GM23338 (cell line): ENCODE data around the gene CASS4.

ENCODE experiments used
- CREB1 ChIP-seq: fragments of 250-450 bp; sonication (Bioruptor Pico); IDR thresholded peaks from 2 replicates; pipeline ENCODE4 v1.5.0; 2020; ENCODE audit warnings: low read depth, mild to moderate bottlenecking, moderate library complexity
- CTCF ChIP-seq, 2 experiments: fragments of 200-600 bp in 1 of 2; sonication (generic) in 1 of 2; conservative IDR thresholded peaks; 2 replicates each; pipeline versions ENCODE4 v1.5.1 to v1.6.1; 2016 to 2017; ENCODE audit warnings: antibody characterized with exemption in 2 of 2, low read depth in 2 of 2, mild to moderate bottlenecking in 2 of 2, moderate library complexity in 1 of 2
- EZH2 ChIP-seq: fragments of 200-600 bp; sonication (generic); IDR thresholded peaks from one replicate; pipeline ENCODE4 v1.8.0; 2017; ENCODE audit warnings: antibody characterized with exemption, mild to moderate bottlenecking, low read depth; ENCODE audit not compliant: unreplicated experiment
- EZH2phosphoT487 ChIP-seq: fragments of 200-600 bp; sonication (generic); IDR thresholded peaks from one replicate; pipeline ENCODE4 v1.8.1; 2018; ENCODE audit warnings: antibody characterized with exemption; ENCODE audit not compliant: unreplicated experiment
- JUNB ChIP-seq: IDR thresholded peaks from one replicate; pipeline ENCODE4 v1.6.1; 2016; ENCODE audit warnings: antibody characterized with exemption; ENCODE audit not compliant: unreplicated experiment
- NANOG ChIP-seq: IDR thresholded peaks from 2 replicates; pipeline ENCODE4 v1.6.1; 2016; ENCODE audit warnings: antibody characterized with exemption, borderline replicate concordance
- POLR2AphosphoS5 ChIP-seq: IDR thresholded peaks from 2 replicates; pipeline ENCODE4 v1.6.1; 2016; ENCODE audit warnings: antibody characterized with exemption, low read depth
- STAT1 ChIP-seq: IDR thresholded peaks from one replicate; pipeline ENCODE4 v1.6.1; 2016; ENCODE audit warnings: antibody characterized with exemption; ENCODE audit not compliant: unreplicated experiment
- TF ChIP-seq, protein P1 (sequence below): IDR thresholded peaks from one replicate; pipeline ENCODE4 v1.6.1; 2018; ENCODE audit warnings: antibody characterized with exemption; ENCODE audit not compliant: unreplicated experiment

DNA sequence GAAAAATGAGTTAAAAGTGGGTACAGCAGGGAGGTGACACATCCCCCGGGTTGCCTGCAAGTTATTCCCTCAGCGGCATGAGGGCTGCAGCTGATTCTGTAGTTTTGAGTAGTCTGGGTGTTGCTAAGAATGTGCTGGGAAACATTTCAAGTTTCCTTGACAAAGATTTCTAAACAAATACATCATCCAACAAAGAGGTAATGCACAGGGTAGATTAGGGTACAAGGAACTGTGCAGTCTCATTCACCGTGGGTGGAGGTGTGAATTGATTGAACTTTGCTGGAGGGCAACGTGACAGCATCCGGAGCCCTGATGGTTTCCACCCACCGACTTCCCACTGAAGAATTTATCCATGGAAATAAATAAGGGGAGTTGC, 21.8 kb downstream of the CASS4 start:
- no peak for TF ChIP-seq CTCF (conservative IDR thresholded peaks at IDR 0.05; ENCODE audit: low read depth in 2 of 2)
- TF ChIP-seq STAT1, result no peak
- no peak for TF ChIP-seq CREB1 (CRISPR knock-in tag)
- TF ChIP-seq EZH2, result no peak
- TF ChIP-seq, protein P1, sequence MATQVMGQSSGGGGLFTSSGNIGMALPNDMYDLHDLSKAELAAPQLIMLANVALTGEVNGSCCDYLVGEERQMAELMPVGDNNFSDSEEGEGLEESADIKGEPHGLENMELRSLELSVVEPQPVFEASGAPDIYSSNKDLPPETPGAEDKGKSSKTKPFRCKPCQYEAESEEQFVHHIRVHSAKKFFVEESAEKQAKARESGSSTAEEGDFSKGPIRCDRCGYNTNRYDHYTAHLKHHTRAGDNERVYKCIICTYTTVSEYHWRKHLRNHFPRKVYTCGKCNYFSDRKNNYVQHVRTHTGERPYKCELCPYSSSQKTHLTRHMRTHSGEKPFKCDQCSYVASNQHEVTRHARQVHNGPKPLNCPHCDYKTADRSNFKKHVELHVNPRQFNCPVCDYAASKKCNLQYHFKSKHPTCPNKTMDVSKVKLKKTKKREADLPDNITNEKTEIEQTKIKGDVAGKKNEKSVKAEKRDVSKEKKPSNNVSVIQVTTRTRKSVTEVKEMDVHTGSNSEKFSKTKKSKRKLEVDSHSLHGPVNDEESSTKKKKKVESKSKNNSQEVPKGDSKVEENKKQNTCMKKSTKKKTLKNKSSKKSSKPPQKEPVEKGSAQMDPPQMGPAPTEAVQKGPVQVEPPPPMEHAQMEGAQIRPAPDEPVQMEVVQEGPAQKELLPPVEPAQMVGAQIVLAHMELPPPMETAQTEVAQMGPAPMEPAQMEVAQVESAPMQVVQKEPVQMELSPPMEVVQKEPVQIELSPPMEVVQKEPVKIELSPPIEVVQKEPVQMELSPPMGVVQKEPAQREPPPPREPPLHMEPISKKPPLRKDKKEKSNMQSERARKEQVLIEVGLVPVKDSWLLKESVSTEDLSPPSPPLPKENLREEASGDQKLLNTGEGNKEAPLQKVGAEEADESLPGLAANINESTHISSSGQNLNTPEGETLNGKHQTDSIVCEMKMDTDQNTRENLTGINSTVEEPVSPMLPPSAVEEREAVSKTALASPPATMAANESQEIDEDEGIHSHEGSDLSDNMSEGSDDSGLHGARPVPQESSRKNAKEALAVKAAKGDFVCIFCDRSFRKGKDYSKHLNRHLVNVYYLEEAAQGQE, result no peak
- TF ChIP-seq NANOG, result no peak
- TF ChIP-seq POLR2AphosphoS5, result no peak
- no peak for TF ChIP-seq JUNB
- no peak for TF ChIP-seq EZH2phosphoT487
